Smooth muscle cell (in vitro differentiated cells): ENCODE data around the gene TEX101. TPM values are rescaled to one million over a fixed set of nuclear protein-coding genes. Genes with fewer than 3 reads are reported as not detected.

ENCODE experiments used
- DNase-seq: peaks from one replicate; lab custom pipeline; 2025; ENCODE audit not compliant: unreplicated experiment; lab: John Stamatoyannopoulos, UW
- H2AFZ ChIP-seq: fragments of 200-600 bp; sonication (generic); 2 replicates; pipeline ENCODE4 v1.6.0; 2016; ENCODE audit warnings: antibody characterized with exemption, low read depth, mild to moderate bottlenecking
- H3F3A ChIP-seq: fragments of 200-600 bp; sonication (generic); 2 replicates; pipeline ENCODE4 v1.6.0; 2017; ENCODE audit warnings: antibody characterized with exemption, low read depth
- H3K27ac ChIP-seq: fragments of 200-600 bp; sonication (generic); 2 replicates; pipeline ENCODE4 v1.5.1; 2016; ENCODE audit warnings: low read depth, mild to moderate bottlenecking
- H3K27me3 ChIP-seq: fragments of 200-600 bp; sonication (generic); 2 replicates; pipeline ENCODE4 v1.6.1; 2016; ENCODE audit warnings: low read depth, mild to moderate bottlenecking
- H3K36me3 ChIP-seq: fragments of 200-600 bp; sonication (generic); 2 replicates; pipeline ENCODE4 v1.5.1; 2016; ENCODE audit warnings: low read depth
- H3K4me1 ChIP-seq: fragments of 200-600 bp; sonication (generic); 2 replicates; pipeline ENCODE4 v1.5.1; 2016; ENCODE audit warnings: low read depth
- H3K4me2 ChIP-seq: fragments of 200-600 bp; sonication (generic); 2 replicates; pipeline ENCODE4 v1.6.0; 2016; ENCODE audit warnings: mild to moderate bottlenecking
- H3K4me3 ChIP-seq: fragments of 200-600 bp; sonication (generic); 2 replicates; pipeline ENCODE4 v1.5.1; 2016; ENCODE audit warnings: mild to moderate bottlenecking
- H3K79me2 ChIP-seq: fragments of 200-600 bp; sonication (generic); 2 replicates; pipeline ENCODE4 v1.6.0; 2016; ENCODE audit warnings: low read depth, mild to moderate bottlenecking
- H3K9ac ChIP-seq: fragments of 200-600 bp; sonication (generic); 2 replicates; pipeline ENCODE4 v1.6.0; 2016; ENCODE audit warnings: low read depth
- H3K9me3 ChIP-seq: fragments of 200-600 bp; sonication (generic); replicated peaks from 2 replicates; pipeline ENCODE4 v1.5.1; 2016; ENCODE audit warnings: low read depth
- H4K20me1 ChIP-seq: fragments of 200-600 bp; sonication (generic); 2 replicates; pipeline ENCODE4 v1.6.0; 2016; ENCODE audit warnings: low read depth
- WGBS: methylation state at CpG from one replicate; pipeline ENCODE4 v1.1.7; 2016; ENCODE audit warnings: low lambda C conversion rate; 5-methylcytosine and 5-hydroxymethylcytosine counted together
- polyA plus RNA-seq: library from polyadenylated mRNA; unstranded; fragments of >200 nt; fragmentation: Nextera tagmentation; extraction: Ambion mirVana; gene quantifications from 2 replicates; pipeline ENCODE4 v1.2.1, GENCODE V29; 2016
- total RNA-seq: library from RNA; depleted of rRNA; stranded (reverse); fragments of >200 nt; gene quantifications from 2 replicates; pipeline ENCODE4 v1.2.3, GENCODE V29; 2014
- TF ChIP-seq, protein P1 (sequence below): fragments of 200-600 bp; sonication (generic); IDR thresholded peaks from 2 replicates; pipeline ENCODE4 v1.5.1; 2017; ENCODE audit warnings: borderline replicate concordance, mild to moderate bottlenecking, antibody characterized with exemption; ENCODE audit not compliant: insufficient read depth, poor library complexity, severe bottlenecking

TEX101 gene
- total and polyA plus RNA-seq, 2 experiments from 2014 or later = not detected

DNA sequence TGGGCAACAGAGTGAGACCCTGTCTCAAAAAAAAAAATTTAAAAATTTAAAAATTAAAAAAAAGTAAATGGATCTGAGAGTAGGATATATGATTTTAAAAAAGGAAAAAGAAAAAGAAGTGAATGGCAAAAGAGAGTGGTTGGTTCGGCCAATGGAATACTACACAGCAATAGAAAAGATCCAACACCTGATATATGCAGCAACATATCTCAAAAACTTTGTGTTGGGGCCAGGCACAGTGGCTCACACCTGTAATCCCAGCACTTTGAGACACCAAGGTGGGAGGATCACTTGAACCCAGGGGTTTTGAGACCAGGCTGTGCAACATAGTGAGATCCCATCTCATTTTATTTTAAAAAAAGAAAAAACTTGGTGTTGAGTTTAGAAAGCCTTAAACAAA, 52.1 kb downstream of the TEX101 start:
- TF ChIP-seq, protein P1, sequence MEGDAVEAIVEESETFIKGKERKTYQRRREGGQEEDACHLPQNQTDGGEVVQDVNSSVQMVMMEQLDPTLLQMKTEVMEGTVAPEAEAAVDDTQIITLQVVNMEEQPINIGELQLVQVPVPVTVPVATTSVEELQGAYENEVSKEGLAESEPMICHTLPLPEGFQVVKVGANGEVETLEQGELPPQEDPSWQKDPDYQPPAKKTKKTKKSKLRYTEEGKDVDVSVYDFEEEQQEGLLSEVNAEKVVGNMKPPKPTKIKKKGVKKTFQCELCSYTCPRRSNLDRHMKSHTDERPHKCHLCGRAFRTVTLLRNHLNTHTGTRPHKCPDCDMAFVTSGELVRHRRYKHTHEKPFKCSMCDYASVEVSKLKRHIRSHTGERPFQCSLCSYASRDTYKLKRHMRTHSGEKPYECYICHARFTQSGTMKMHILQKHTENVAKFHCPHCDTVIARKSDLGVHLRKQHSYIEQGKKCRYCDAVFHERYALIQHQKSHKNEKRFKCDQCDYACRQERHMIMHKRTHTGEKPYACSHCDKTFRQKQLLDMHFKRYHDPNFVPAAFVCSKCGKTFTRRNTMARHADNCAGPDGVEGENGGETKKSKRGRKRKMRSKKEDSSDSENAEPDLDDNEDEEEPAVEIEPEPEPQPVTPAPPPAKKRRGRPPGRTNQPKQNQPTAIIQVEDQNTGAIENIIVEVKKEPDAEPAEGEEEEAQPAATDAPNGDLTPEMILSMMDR = no peak
- no peaks in the 10 kb centered on the region for H3K36me3 ChIP-seq
- H3K27me3 ChIP-seq = no peaks in the 10 kb centered on the region
- H3K9me3 ChIP-seq = no peaks in the 10 kb centered on the region
- 88% methylated on average over 1 of the region's 1 CpG for WGBS
- DNase-seq = no peak
- no peak overlapping the region for H3K4me3 ChIP-seq
- no peaks in the 10 kb centered on the region for H3K79me2 ChIP-seq
- peaks cover 4% of the 10 kb centered on the region for H3K4me1 ChIP-seq
- no peaks in the 10 kb centered on the region for H3F3A ChIP-seq
- H4K20me1 ChIP-seq = no peaks in the 10 kb centered on the region
- no peak overlapping the region for H3K27ac ChIP-seq
- H3K9ac ChIP-seq = no peak overlapping the region
- no peak overlapping the region for H3K4me2 ChIP-seq
- H2AFZ ChIP-seq = no peak overlapping the region

- Histone ChIP-seq H3K79me2 (no peaks in the 10 kb centered on the region), H4K20me1 (no peaks in the 10 kb centered on the region), H3K4me2 (no peak overlapping the region), H3K4me1 (peaks cover 4% of the 10 kb centered on the region), H3K36me3 (no peaks in the 10 kb centered on the region), H3K9ac (no peak overlapping the region), H3K9me3 (no peaks in the 10 kb centered on the region), H3F3A (no peaks in the 10 kb centered on the region), H3K27me3 (no peaks in the 10 kb centered on the region), H3K27ac (peak overlapping the region; percentile 5), H2AFZ (no peak overlapping the region), H3K4me3 (no peak overlapping the region)
- TF ChIP-seq, protein P1 = no peak
- WGBS = 82% methylated on average over 6 of the region's 6 CpGs
- no peak for DNase-seq
Observed at GRCh38 chr19:43467276-43467675, 52.6 kb downstream of the TEX101 start.

DNA sequence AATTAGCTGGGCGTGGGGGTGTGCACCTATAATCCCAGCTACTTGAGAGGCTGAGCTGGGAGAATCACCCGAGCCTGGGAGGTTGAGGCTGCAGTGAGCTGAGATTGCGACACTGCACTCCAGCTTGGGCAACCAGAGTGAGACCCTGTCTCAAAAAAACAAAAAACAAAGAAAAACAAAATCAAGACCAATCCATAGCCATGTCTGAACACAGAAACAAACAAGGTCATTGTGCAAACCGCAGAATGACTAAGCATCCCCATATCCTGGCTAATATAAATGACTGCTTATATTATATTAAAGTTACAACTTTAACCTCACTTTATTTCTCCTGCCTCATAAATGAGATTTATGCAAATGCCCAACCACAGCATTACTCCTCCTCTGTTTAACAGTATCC, 53.0 kb downstream of the TEX101 start:
- no peaks in the 10 kb centered on the region for H3K36me3 ChIP-seq
- no peak overlapping the region for H3K4me3 ChIP-seq
- no peak for DNase-seq
- no peak overlapping the region for H3K4me2 ChIP-seq
- no peaks in the 10 kb centered on the region for H3K9me3 ChIP-seq
- WGBS = 88% methylated on average over 4 of the region's 4 CpGs
- no peak overlapping the region for H3K9ac ChIP-seq
- H3K27me3 ChIP-seq = no peaks in the 10 kb centered on the region
- no peaks in the 10 kb centered on the region for H3F3A ChIP-seq
- H2AFZ ChIP-seq = no peak overlapping the region
- no peaks in the 10 kb centered on the region for H3K79me2 ChIP-seq
- peak overlapping the region; percentile 31 for H3K27ac ChIP-seq
- H4K20me1 ChIP-seq = no peaks in the 10 kb centered on the region
- H3K4me1 ChIP-seq = peaks cover 3% of the 10 kb centered on the region
- TF ChIP-seq, protein P1 = no peak

Other genes starting within 250 kb of the TEX101 start
- gene PSG5, start 228.4 kb upstream of the TEX101 start, total RNA-seq = not detected in 2 replicates
- gene PSG5, start 228.4 kb upstream of the TEX101 start, polyA plus RNA-seq = not detected in 2 replicates
- not detected in 2 replicates for gene PSG4, start 209.3 kb upstream of the TEX101 start, total RNA-seq
- gene PSG4, start 209.3 kb upstream of the TEX101 start, polyA plus RNA-seq = not detected in 2 replicates
- not detected in 2 replicates for gene PSG9, start 145.4 kb upstream of the TEX101 start, total RNA-seq
- gene PSG9, start 145.4 kb upstream of the TEX101 start, polyA plus RNA-seq = not detected in 2 replicates
- gene CD177, start 61.2 kb upstream of the TEX101 start, total RNA-seq = not detected in 2 replicates
- gene CD177, start 61.2 kb upstream of the TEX101 start, polyA plus RNA-seq = not detected in 2 replicates
- 12.7 and 20.6 TPM in 2 replicates for gene LYPD3, start 50.7 kb downstream of the TEX101 start, total RNA-seq
- gene LYPD3, start 50.7 kb downstream of the TEX101 start, polyA plus RNA-seq = 17.9 and 36.9 TPM in 2 replicates
- 7.2 and 8.9 TPM in 2 replicates for gene PHLDB3, start 89.9 kb downstream of the TEX101 start, total RNA-seq
- gene PHLDB3, start 89.9 kb downstream of the TEX101 start, polyA plus RNA-seq = 8.6 and 17.4 TPM in 2 replicates
- 45.4 and 61.1 TPM in 2 replicates for gene ETHE1, start 112.3 kb downstream of the TEX101 start, total RNA-seq
- 57.6 and 61.4 TPM in 2 replicates for gene ETHE1, start 112.3 kb downstream of the TEX101 start, polyA plus RNA-seq
- 0.18 TPM in 1 of 2 replicates, not detected in the other for gene ZNF575, start 118.3 kb downstream of the TEX101 start, total RNA-seq
- 1.7 and 2.4 TPM in 2 replicates for gene ZNF575, start 118.3 kb downstream of the TEX101 start, polyA plus RNA-seq
- 19.0 and 24.9 TPM in 2 replicates for gene XRCC1, start 160.6 kb downstream of the TEX101 start, total RNA-seq
- 35.1 and 43.0 TPM in 2 replicates for gene XRCC1, start 160.6 kb downstream of the TEX101 start, polyA plus RNA-seq
- 1.7 and 5.5 TPM in 2 replicates for gene PINLYP, start 160.9 kb downstream of the TEX101 start, total RNA-seq
- 2.2 and 8.3 TPM in 2 replicates for gene PINLYP, start 160.9 kb downstream of the TEX101 start, polyA plus RNA-seq
- 11.1 and 13.1 TPM in 2 replicates for gene IRGQ, start 181.2 kb downstream of the TEX101 start, total RNA-seq
- 13.1 and 14.3 TPM in 2 replicates for gene IRGQ, start 181.2 kb downstream of the TEX101 start, polyA plus RNA-seq
- 2.7 and 10.7 TPM in 2 replicates for gene ZNF576, start 181.7 kb downstream of the TEX101 start, total RNA-seq
- gene ZNF576, start 181.7 kb downstream of the TEX101 start, polyA plus RNA-seq = 13.7 and 14.5 TPM in 2 replicates
- 0.09 and 0.27 TPM in 2 replicates for gene SRRM5, start 197.2 kb downstream of the TEX101 start, total RNA-seq
- gene SRRM5, start 197.2 kb downstream of the TEX101 start, polyA plus RNA-seq = 0.34 TPM in 1 of 2 replicates, not detected in the other
- gene ZNF428, start 204.7 kb downstream of the TEX101 start, total RNA-seq = 12.9 and 20.3 TPM in 2 replicates
- gene ZNF428, start 204.7 kb downstream of the TEX101 start, polyA plus RNA-seq = 61.4 and 63.1 TPM in 2 replicates
- gene CADM4, start 225.0 kb downstream of the TEX101 start, total RNA-seq = 2.4 and 3.7 TPM in 2 replicates
- gene CADM4, start 225.0 kb downstream of the TEX101 start, polyA plus RNA-seq = 1.9 and 8.3 TPM in 2 replicates